Uterus (tissue), 2 donors: ENCODE results near the gene GTSE1.
"Not testable (repeated sequence)": the region's sequence is repeated elsewhere in the genome, so short reads cannot be mapped to it uniquely, and the experiment has no call there.

Experiments
- POLR2A ChIP-seq, 2 donors: fragments of 450-650 bp; IDR thresholded peaks; one replicate each; pipeline ENCODE4 v1.6.1; 2016; ENCODE audit warnings: antibody characterized with exemption in 2 of 2, mild to moderate bottlenecking in 1 of 2, moderate library complexity in 1 of 2
- TF ChIP-seq, protein P1 (sequence below), 4 experiments: fragments of 200-600 bp in 2 of 4; fragments of 450-650 bp in 2 of 4; sonication (generic) in 2 of 4; IDR thresholded peaks; one replicate each; pipeline ENCODE4 v1.5.1; 2016 to 2019; ENCODE audit warnings: antibody characterized with exemption in 4 of 4, mild to moderate bottlenecking in 2 of 4, moderate library complexity in 1 of 4

DNA sequence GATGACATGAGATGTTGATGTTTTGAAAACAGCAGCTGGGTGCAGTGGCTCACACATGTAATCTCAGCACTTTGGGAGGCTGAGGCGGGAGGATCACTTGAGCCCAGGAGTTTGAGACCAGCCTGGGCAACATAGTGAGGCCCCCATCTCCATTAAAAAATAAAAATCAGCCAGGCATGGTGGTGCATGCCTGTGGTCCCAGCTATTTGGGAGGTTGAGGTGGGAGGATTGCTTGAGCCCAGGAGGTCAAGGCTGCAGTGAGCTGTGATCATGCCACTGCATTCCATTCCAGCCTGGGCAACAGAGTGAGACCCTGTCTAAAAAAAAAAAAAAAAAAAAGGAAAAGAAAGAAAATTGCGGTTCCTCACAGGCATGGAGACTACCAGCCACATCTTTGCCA, 16.2 kb downstream of the GTSE1 start:
- TF ChIP-seq, protein P1, sequence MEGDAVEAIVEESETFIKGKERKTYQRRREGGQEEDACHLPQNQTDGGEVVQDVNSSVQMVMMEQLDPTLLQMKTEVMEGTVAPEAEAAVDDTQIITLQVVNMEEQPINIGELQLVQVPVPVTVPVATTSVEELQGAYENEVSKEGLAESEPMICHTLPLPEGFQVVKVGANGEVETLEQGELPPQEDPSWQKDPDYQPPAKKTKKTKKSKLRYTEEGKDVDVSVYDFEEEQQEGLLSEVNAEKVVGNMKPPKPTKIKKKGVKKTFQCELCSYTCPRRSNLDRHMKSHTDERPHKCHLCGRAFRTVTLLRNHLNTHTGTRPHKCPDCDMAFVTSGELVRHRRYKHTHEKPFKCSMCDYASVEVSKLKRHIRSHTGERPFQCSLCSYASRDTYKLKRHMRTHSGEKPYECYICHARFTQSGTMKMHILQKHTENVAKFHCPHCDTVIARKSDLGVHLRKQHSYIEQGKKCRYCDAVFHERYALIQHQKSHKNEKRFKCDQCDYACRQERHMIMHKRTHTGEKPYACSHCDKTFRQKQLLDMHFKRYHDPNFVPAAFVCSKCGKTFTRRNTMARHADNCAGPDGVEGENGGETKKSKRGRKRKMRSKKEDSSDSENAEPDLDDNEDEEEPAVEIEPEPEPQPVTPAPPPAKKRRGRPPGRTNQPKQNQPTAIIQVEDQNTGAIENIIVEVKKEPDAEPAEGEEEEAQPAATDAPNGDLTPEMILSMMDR (IDR thresholded peaks at IDR 0.05) = not testable (repeated sequence)
- not testable (repeated sequence) for TF ChIP-seq POLR2A (IDR thresholded peaks at IDR 0.05)
